HEK293T (cell line): ENCODE results near the gene SSUH2.

Experiments used
- ARNT ChIP-seq: fragments of 450-650 bp; IDR thresholded peaks from 2 replicates; pipeline ENCODE4 v1.6.1; 2017; ENCODE audit warnings: mild to moderate bottlenecking
- CTBP1 ChIP-seq: fragments of 450-650 bp; IDR thresholded peaks from 2 replicates; pipeline ENCODE4 v1.6.1; 2016; ENCODE audit warnings: borderline replicate concordance
- TARDBP ChIP-seq: fragments of 450-650 bp; IDR thresholded peaks from 2 replicates; pipeline ENCODE4 v1.6.1; 2016
- ZNF384 ChIP-seq: fragments of 450-650 bp; IDR thresholded peaks from 2 replicates; pipeline ENCODE4 v1.6.1; 2016

GRCh38 chr3:8647137-8647985 lies 2.8 kb upstream of the SSUH2 start:
- TF ChIP-seq ARNT = no peak
- no peak for TF ChIP-seq ZNF384
- TF ChIP-seq CTBP1 = no peak
- TF ChIP-seq TARDBP = no peak
